DMS 273 treated with DMSO at 0.1 percent for 48 hours (cell line): ENCODE data around the gene BOD1L2.

Experiments
- DNase-seq: peaks from one replicate; lab custom pipeline; 2025; lab: John Stamatoyannopoulos, UW

Gene BOD1L2

GRCh38 chr18:57146956-57147636 lies at the start of gene BOD1L2:
Gene BOD1L2 (plus strand): TSS chr18:57147087. CDS start chr18:57147313, 226 bp downstream.
- no peak for DNase-seq

- DNase-seq = no peak
These were observed 39.6 kb upstream of the BOD1L2 start for GRCh38 chr18:57107140-57107832.

GRCh38 chr18:57110290-57110689 lies 36.6 kb upstream of the BOD1L2 start:
- DNase-seq = no peak

GRCh38 chr18:57113799-57114420 lies 33.0 kb upstream of the BOD1L2 start:
- DNase-seq = no peak

- no peak for DNase-seq
These were observed 30.2 kb upstream of the BOD1L2 start for GRCh38 chr18:57116598-57117132.

GRCh38 chr18:57121542-57122112 lies 25.3 kb upstream of the BOD1L2 start:
- no peak for DNase-seq

GRCh38 chr18:57122936-57123510 lies 23.9 kb upstream of the BOD1L2 start:
- DNase-seq = no peak

- no peak for DNase-seq
These were observed 21.3 kb upstream of the BOD1L2 start for GRCh38 chr18:57125627-57126026.

- no peak for DNase-seq
These were observed 18.5 kb upstream of the BOD1L2 start for GRCh38 chr18:57128220-57128932.

GRCh38 chr18:57131101-57131500 lies 15.8 kb upstream of the BOD1L2 start:
- DNase-seq = no peak

- DNase-seq = no peak
These were observed 15.1 kb upstream of the BOD1L2 start for GRCh38 chr18:57131782-57132181.

GRCh38 chr18:57134618-57135135 lies 12.2 kb upstream of the BOD1L2 start:
- DNase-seq = no peak

GRCh38 chr18:57135699-57136098 lies 11.2 kb upstream of the BOD1L2 start:
- DNase-seq = no peak

- no peak for DNase-seq
These were observed 9.0 kb upstream of the BOD1L2 start for GRCh38 chr18:57137847-57138246.

GRCh38 chr18:57141208-57142129 lies 5.4 kb upstream of the BOD1L2 start:
- DNase-seq = no peak

GRCh38 chr18:57142324-57142723 lies 4.6 kb upstream of the BOD1L2 start:
- DNase-seq = no peak

GRCh38 chr18:57143265-57143664 lies 3.6 kb upstream of the BOD1L2 start:
- no peak for DNase-seq

- no peak for DNase-seq
These were observed 1.4 kb downstream of the BOD1L2 start for GRCh38 chr18:57148263-57148662.

GRCh38 chr18:57149051-57149450 lies 2.2 kb downstream of the BOD1L2 start:
- DNase-seq = no peak

GRCh38 chr18:57149531-57149930 lies 2.6 kb downstream of the BOD1L2 start:
- no peak for DNase-seq
